ENCODE measurements around the gene LRRC15. TPM values are rescaled to one million over a fixed set of nuclear protein-coding genes. Genes with fewer than 3 reads are reported as not detected.

Gene LRRC15
- total RNA-seq, 4 donors from 2014 or later = 0.14 to 0.32 TPM; not detected in 2

DNA sequence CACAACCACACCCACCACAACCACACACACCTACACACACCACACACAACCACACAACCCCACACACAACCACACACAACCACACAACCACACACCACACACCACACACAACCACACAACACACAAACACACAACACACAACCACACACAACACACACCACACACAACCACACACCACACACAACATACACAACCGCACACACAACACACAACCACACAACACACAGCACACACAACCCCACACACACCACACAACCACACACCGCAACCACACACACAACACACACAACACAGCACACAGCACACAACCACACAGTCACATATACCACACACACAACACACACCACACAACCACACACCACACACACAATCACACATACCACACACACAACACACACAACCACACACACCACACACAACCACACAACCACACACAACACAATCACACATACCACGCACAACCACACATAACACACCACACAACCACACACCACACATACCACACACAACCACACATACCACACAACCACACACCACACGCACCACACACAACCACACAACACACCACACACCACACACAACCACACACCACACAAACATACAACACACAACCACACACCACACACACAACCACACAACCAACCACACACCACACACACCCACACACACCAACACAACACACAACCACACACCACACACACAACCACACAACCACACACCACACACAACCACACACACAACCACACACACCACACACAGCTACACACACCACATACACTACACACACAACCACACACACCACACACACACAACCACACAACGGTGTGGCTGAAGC, 42.1 kb downstream of the LRRC15 start:
- intact Hi-C loops (cut with DNase I; ENCODE audit: low total_unique reads) = no loop called here
- no peak for DNase-seq
- no peak overlapping the region for H3K27ac ChIP-seq
- no peak overlapping the region for H3K4me3 ChIP-seq
- H3K4me1 ChIP-seq = peaks cover 6 to 9% (median 7%) of the 10 kb centered on the region in 4 donors
- H3K36me3 ChIP-seq = no peaks in the 10 kb centered on the region
- no peaks in the 10 kb centered on the region for H3K9me3 ChIP-seq
- in situ Hi-C loops (cut with MboI; ENCODE audit: low pct_ligation_motif_present in 1 of 4, low pct_unique_long_range_greater_than_20kb in 1 of 4, low sequenced_read_pairs in 3 of 4) = no loop called here
- peaks cover 5% of the 10 kb centered on the region for H3K27me3 ChIP-seq
- 90 to 92% methylated on average over 1 to 5 of the region's 5 CpGs for WGBS, 2 donors (ENCODE audit: low coverage in 1 of 2)
- TF ChIP-seq POLR2AphosphoS5 (IDR thresholded peaks at IDR 0.05) (no peak), EP300 (IDR thresholded peaks at IDR 0.05; ENCODE audit: low read depth) (no peak), POLR2A (IDR thresholded peaks at IDR 0.05) (no peak)
- TF ChIP-seq, protein P1, sequence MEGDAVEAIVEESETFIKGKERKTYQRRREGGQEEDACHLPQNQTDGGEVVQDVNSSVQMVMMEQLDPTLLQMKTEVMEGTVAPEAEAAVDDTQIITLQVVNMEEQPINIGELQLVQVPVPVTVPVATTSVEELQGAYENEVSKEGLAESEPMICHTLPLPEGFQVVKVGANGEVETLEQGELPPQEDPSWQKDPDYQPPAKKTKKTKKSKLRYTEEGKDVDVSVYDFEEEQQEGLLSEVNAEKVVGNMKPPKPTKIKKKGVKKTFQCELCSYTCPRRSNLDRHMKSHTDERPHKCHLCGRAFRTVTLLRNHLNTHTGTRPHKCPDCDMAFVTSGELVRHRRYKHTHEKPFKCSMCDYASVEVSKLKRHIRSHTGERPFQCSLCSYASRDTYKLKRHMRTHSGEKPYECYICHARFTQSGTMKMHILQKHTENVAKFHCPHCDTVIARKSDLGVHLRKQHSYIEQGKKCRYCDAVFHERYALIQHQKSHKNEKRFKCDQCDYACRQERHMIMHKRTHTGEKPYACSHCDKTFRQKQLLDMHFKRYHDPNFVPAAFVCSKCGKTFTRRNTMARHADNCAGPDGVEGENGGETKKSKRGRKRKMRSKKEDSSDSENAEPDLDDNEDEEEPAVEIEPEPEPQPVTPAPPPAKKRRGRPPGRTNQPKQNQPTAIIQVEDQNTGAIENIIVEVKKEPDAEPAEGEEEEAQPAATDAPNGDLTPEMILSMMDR (IDR thresholded peaks at IDR 0.05) = no peak

DNA sequence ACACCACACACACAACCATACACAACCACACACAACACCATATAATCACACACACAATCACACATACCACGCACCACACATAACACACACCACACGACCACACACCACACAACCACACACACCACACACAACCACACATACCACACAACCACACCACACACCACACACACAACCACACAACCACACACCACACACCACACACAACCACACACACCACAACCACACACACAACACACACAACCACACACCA, 42.6 kb downstream of the LRRC15 start:
- no peaks in the 10 kb centered on the region for H3K9me3 ChIP-seq
- no peak for DNase-seq
- peaks cover under 1% of the 10 kb centered on the region for H3K27me3 ChIP-seq
- TF ChIP-seq EP300 (IDR thresholded peaks at IDR 0.05; ENCODE audit: low read depth) (no peak), POLR2AphosphoS5 (IDR thresholded peaks at IDR 0.05) (no peak), POLR2A (IDR thresholded peaks at IDR 0.05) (no peak)
- TF ChIP-seq, protein P1 (IDR thresholded peaks at IDR 0.05) = no peak
- H3K36me3 ChIP-seq = no peaks in the 10 kb centered on the region
- WGBS, 2 donors (ENCODE audit: low coverage in 1 of 2) = 58 to 91% methylated on average over 2 of the region's 2 CpGs
- peaks cover 6 to 9% (median 7%) of the 10 kb centered on the region in 4 donors for H3K4me1 ChIP-seq
- H3K4me3 ChIP-seq = no peak overlapping the region
- no peak overlapping the region for H3K27ac ChIP-seq
- intact Hi-C loops (cut with DNase I; ENCODE audit: low total_unique reads) = no loop called here
- in situ Hi-C loops (cut with MboI; ENCODE audit: low pct_ligation_motif_present in 1 of 4, low pct_unique_long_range_greater_than_20kb in 1 of 4, low sequenced_read_pairs in 3 of 4) = no loop called here

- in situ Hi-C loops (cut with MboI; ENCODE audit: low pct_ligation_motif_present in 1 of 4, low pct_unique_long_range_greater_than_20kb in 1 of 4, low sequenced_read_pairs in 3 of 4) (no loop called here), intact Hi-C loops (cut with DNase I; ENCODE audit: low total_unique reads) (no loop called here)
- TF ChIP-seq, protein P1 (IDR thresholded peaks at IDR 0.05) = no peak
- TF ChIP-seq EP300 (IDR thresholded peaks at IDR 0.05; ENCODE audit: low read depth) = no peak
- no peak for TF ChIP-seq POLR2A (IDR thresholded peaks at IDR 0.05)
- no peak for TF ChIP-seq POLR2AphosphoS5 (IDR thresholded peaks at IDR 0.05)
- H3K27me3 ChIP-seq = no peaks in the 10 kb centered on the region
- H3K9me3 ChIP-seq = no peaks in the 10 kb centered on the region
- H3K36me3 ChIP-seq = no peaks in the 10 kb centered on the region
- peaks cover 6 to 9% (median 7%) of the 10 kb centered on the region in 4 donors for H3K4me1 ChIP-seq
- no peak overlapping the region for H3K4me3 ChIP-seq
- H3K27ac ChIP-seq = no peak overlapping the region
- DNase-seq = no peak
- WGBS, 2 donors (ENCODE audit: low coverage in 1 of 2) = 55 to 58% methylated on average over 6 to 15 of the region's 15 CpGs
Measured at GRCh38 chr3:194326192-194326967, 43.2 kb downstream of the LRRC15 start.

DNA sequence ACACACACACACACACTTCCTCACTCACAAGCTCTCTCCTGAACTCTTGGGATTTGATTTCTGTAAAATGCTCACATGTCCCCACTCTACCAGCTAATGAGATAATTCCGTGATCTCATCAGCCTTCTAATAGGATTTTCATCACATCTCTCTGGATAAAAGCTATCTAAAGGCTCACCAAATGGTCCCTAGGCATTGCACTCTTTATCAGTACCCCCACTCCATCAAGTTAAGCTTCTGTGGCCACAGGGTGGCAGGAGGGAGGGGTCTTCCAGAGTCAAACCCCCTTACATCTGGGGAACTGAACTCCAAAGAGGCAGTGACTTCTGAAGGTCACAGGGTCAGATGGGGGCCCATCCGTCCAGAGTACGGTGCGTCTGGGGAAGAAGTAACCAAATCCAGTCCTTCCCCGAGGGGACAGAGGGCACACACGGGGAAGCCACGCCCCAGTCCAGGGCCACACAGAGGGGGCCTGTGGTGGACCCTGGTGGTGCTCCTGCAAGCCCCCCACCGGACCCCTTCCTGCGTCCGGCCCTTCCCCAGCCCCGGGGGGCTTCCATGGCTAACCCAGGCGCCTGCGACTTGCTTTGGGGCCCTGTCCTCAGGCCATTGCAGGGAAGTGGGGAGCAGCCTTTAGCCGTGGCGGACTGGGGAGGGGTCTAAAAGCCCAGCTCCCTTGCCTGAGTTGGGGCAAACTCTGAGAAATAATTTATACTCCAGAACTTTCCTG, 44.0 kb downstream of the LRRC15 start:
- in situ Hi-C loops (cut with MboI; ENCODE audit: low pct_ligation_motif_present in 1 of 4, low pct_unique_long_range_greater_than_20kb in 1 of 4, low sequenced_read_pairs in 3 of 4) (no loop called here), intact Hi-C loops (cut with DNase I; ENCODE audit: low total_unique reads) (no loop called here)
- no peak overlapping the region for H3K4me3 ChIP-seq
- 86 to 89% methylated on average over 1 to 15 of the region's 15 CpGs for WGBS, 2 donors (ENCODE audit: low coverage in 1 of 2)
- no peaks in the 10 kb centered on the region for H3K9me3 ChIP-seq
- DNase-seq = no peak
- no peaks in the 10 kb centered on the region for H3K36me3 ChIP-seq
- TF ChIP-seq POLR2AphosphoS5 (IDR thresholded peaks at IDR 0.05) = no peak
- TF ChIP-seq POLR2A (IDR thresholded peaks at IDR 0.05) = no peak
- TF ChIP-seq, protein P1 (IDR thresholded peaks at IDR 0.05) = no peak
- no peak for TF ChIP-seq EP300 (IDR thresholded peaks at IDR 0.05; ENCODE audit: low read depth)
- H3K4me1 ChIP-seq = peaks cover 6 to 9% (median 7%) of the 10 kb centered on the region in 4 donors
- H3K27ac ChIP-seq = no peak overlapping the region
- H3K27me3 ChIP-seq = no peaks in the 10 kb centered on the region

Measured in transverse colon (tissue), 4 donors.